Left renal cortex interstitium (tissue), 4 donors: ENCODE measurements around the gene WDR20. TPM values are rescaled to one million over a fixed set of nuclear protein-coding genes. Genes with fewer than 3 reads are reported as not detected.

ENCODE experiments used
- polyA plus RNA-seq, 4 donors: library from polyadenylated mRNA; unstranded; fragments of 120-200 nt; gene quantifications; one replicate each; pipeline ENCODE4 v1.2.1, GENCODE V29; 2013; ENCODE audit not compliant: insufficient read length in 4 of 4

Gene WDR20
- polyA plus RNA-seq, 4 donors, result 28.1 to 33.3 (median 29.9) TPM

Other genes with a start within 250 kb of the WDR20 start
- gene DYNC1H1, start 175.3 kb upstream of the WDR20 start, polyA plus RNA-seq, result 100 to 1,000 TPM; 290 to 339 (median 313) TPM
- 100 to 1,000 TPM; 672 to 797 (median 731) TPM for gene HSP90AA1, start 52.9 kb upstream of the WDR20 start, polyA plus RNA-seq
- gene MOK, start 165.3 kb downstream of the WDR20 start, polyA plus RNA-seq, result 10 to 100 TPM; 23.3 to 41.9 (median 31.8) TPM
- 10 to 100 TPM; 13.3 to 21.5 (median 17.6) TPM for gene ZNF839, start 179.8 kb downstream of the WDR20 start, polyA plus RNA-seq
- gene CINP, start 223.0 kb downstream of the WDR20 start, polyA plus RNA-seq, result 10 to 100 TPM; 33.1 to 39.0 (median 37.2) TPM
- gene TECPR2, start 223.0 kb downstream of the WDR20 start, polyA plus RNA-seq, result 10 to 100 TPM; 14.8 to 20.9 (median 18.0) TPM